CD14-positive monocyte (primary cell): ENCODE measurements around the gene USP25. TPM values are rescaled to one million over a fixed set of nuclear protein-coding genes. Genes with fewer than 3 reads are reported as not detected.

ENCODE experiments used
- DNase-seq, 3 donors: peaks; one replicate each; pipeline ENCODE4 v3.0.0-alpha.2; 2011 to 2022
- H2AFZ ChIP-seq: 2 replicates; pipeline ENCODE4 v1.6.0; 2012; ENCODE audit warnings: mild to moderate bottlenecking, low read depth, low read length, inconsistent platforms; ENCODE audit not compliant: insufficient read depth, poor library complexity, severe bottlenecking
- H3K27ac ChIP-seq, 2 donors: 1 replicate in 1 of 2; 2 replicates in 1 of 2; pipeline ENCODE4 v1.5.1; 2012 to 2013; ENCODE audit warnings: low read length in 2 of 2, control low read depth in 1 of 2, inconsistent platforms in 1 of 2, low read depth in 1 of 2, mild to moderate bottlenecking in 1 of 2
- H3K27me3 ChIP-seq, 2 donors: one replicate each; pipeline versions ENCODE4 v1.6.0 to v1.6.1; 2011 to 2013; ENCODE audit warnings: low read length in 2 of 2; ENCODE audit not compliant: control insufficient read depth in 2 of 2, insufficient read depth in 2 of 2
- H3K36me3 ChIP-seq, 2 donors: replicated peaks in 1 of 2; 1 replicate in 1 of 2; 2 replicates in 1 of 2; pipeline versions ENCODE4 v1.5.1 to v1.6.1; 2012 to 2013; ENCODE audit warnings: low read length in 2 of 2, control low read depth in 1 of 2, inconsistent platforms in 1 of 2, mild to moderate bottlenecking in 1 of 2; ENCODE audit not compliant: insufficient read depth in 2 of 2, control insufficient read depth in 1 of 2
- H3K4me1 ChIP-seq, 2 donors: 1 replicate in 1 of 2; 2 replicates in 1 of 2; pipeline versions ENCODE4 v1.5.1 to v1.6.1; 2012 to 2013; ENCODE audit warnings: low read length in 2 of 2, control low read depth in 1 of 2, inconsistent platforms in 1 of 2, mild to moderate bottlenecking in 1 of 2, moderate library complexity in 1 of 2; ENCODE audit not compliant: insufficient read depth in 2 of 2, control insufficient read depth in 1 of 2
- H3K4me2 ChIP-seq: replicated peaks from 2 replicates; pipeline ENCODE3; 2012; ENCODE audit warnings: low read length, moderate library complexity, mild to moderate bottlenecking; ENCODE audit not compliant: poor library complexity, severe bottlenecking; ENCODE audit errors: extremely low read depth
- H3K4me3 ChIP-seq, 3 experiments: fragments of 200-600 bp in 1 of 3; sonication (generic) in 1 of 3; replicated peaks in 1 of 3; 1 replicate in 2 of 3; 2 replicates in 1 of 3; pipeline ENCODE4 v1.5.1; 2011 to 2013; ENCODE audit warnings: low read length in 3 of 3, mild to moderate bottlenecking in 3 of 3, control low read depth in 2 of 3, low read depth in 2 of 3, inconsistent platforms in 1 of 3, moderate library complexity in 1 of 3
- H3K79me2 ChIP-seq: 2 replicates; pipeline ENCODE4 v1.6.0; 2012; ENCODE audit warnings: mild to moderate bottlenecking, control low read depth, inconsistent platforms, low read length, moderate library complexity; ENCODE audit not compliant: insufficient read depth
- H3K9ac ChIP-seq: 2 replicates; pipeline ENCODE4 v1.6.0; 2017; ENCODE audit warnings: low read length, mild to moderate bottlenecking; ENCODE audit not compliant: insufficient read depth, poor library complexity, severe bottlenecking
- H3K9me3 ChIP-seq, 2 donors: replicated peaks in 1 of 2; 1 replicate in 1 of 2; 2 replicates in 1 of 2; pipeline versions ENCODE4 v1.5.1 to v1.6.1; 2012 to 2013; ENCODE audit warnings: low read length in 2 of 2, control low read depth in 1 of 2; ENCODE audit not compliant: control insufficient read depth in 1 of 2, insufficient read depth in 1 of 2
- H4K20me1 ChIP-seq: 2 replicates; pipeline ENCODE4 v1.6.0; 2012; ENCODE audit warnings: mild to moderate bottlenecking, low read length, control low read depth, moderate library complexity; ENCODE audit not compliant: insufficient read depth
- H3K27ac Mint-ChIP-seq, 7 donors: one replicate each; pipeline ENCODE4 v1.8.0; 2020; ENCODE audit warnings: mild to moderate bottlenecking in 7 of 7, mixed read lengths in 7 of 7, moderate library complexity in 6 of 7, inconsistent platforms in 2 of 7
- H3K27me3 Mint-ChIP-seq, 3 donors: one replicate each; pipeline ENCODE4 v1.8.0; 2021 to 2022; ENCODE audit warnings: low read depth in 3 of 3, mild to moderate bottlenecking in 3 of 3, mixed read lengths in 3 of 3, moderate library complexity in 3 of 3, inconsistent platforms in 1 of 3
- H3K36me3 Mint-ChIP-seq, 2 donors: one replicate each; pipeline ENCODE4 v1.8.0; 2020; ENCODE audit warnings: mixed read lengths in 2 of 2, inconsistent platforms in 1 of 2, mild to moderate bottlenecking in 1 of 2
- H3K4me1 Mint-ChIP-seq: one replicate; pipeline ENCODE4 v1.8.0; 2020; ENCODE audit warnings: mild to moderate bottlenecking, mixed read lengths
- H3K4me3 Mint-ChIP-seq, 2 donors: one replicate each; pipeline ENCODE4 v1.8.0; 2020; ENCODE audit warnings: mild to moderate bottlenecking in 2 of 2, mixed read lengths in 2 of 2, moderate library complexity in 1 of 2
- H3K9me3 Mint-ChIP-seq, 7 donors: one replicate each; pipeline ENCODE4 v1.8.0; 2020 to 2022; ENCODE audit warnings: mixed read lengths in 7 of 7, mild to moderate bottlenecking in 6 of 7, moderate library complexity in 6 of 7, inconsistent platforms in 2 of 7
- WGBS: methylation state at CpG from one replicate; pipeline ENCODE4 v1.1.5; 2013; ENCODE audit warnings: missing lambda C conversion rate; ENCODE audit not compliant: insufficient coverage; 5-methylcytosine and 5-hydroxymethylcytosine counted together
- intact Hi-C, 2 donors: fragments of 100-400 bp; cut with micrococcal nuclease; formaldehyde crosslinking; loops; one replicate each; pipeline versions ENCODE4 v1.15.0 to v1.15.1; 2023
- polyA plus RNA-seq, 3 donors: library from polyadenylated mRNA; depleted of rRNA in 1 of 3; unstranded in 2 of 3; stranded (reverse) in 1 of 3; fragments of 300-500 nt in 2 of 3; fragments of >200 nt in 1 of 3; fragmentation: Illumina TruSeq in 2 of 3; gene quantifications; 1 replicate in 2 of 3; 2 replicates in 1 of 3; pipeline ENCODE4 v1.2.3, GENCODE V29; 2012 to 2021
- TF ChIP-seq, protein P1 (sequence below): fragments of 200-600 bp; IDR thresholded peaks from one replicate; pipeline ENCODE4 v1.8.0; 2022; ENCODE audit warnings: antibody characterized with exemption, mild to moderate bottlenecking

The USP25 gene
- polyA plus RNA-seq, 3 donors = 7.2 to 15.6 (median 9.6) TPM

DNA sequence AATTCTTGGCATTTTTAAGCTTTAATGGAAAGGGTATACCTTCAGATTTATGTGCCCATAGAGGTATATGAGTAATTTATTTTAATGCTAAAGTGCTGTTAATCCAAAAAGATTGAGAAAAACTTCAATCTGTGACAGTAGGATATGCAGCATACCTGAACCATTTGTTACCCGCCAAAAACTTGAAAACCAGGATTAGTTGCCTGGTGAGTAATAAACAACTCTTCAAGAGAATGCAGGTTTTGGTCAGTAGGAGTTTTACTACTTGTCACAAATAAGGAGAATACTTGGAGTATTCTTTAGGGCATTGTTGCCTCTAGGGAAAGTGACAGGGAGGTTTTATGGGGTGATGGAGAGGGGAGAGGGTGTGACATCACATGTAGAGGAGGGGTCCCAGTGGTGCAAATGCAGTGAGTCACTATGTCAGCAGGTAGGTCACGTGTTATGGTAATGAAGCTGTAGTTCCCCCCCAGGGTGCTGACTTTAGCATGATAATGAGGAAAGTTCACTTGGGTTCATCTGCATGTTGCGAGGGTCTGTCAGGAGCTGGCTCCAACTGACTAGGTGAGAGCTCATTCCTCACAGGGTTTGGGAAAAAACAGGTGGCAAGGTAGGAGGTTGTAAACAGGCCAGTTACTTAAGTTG lies 23.1 kb downstream of the USP25 start:
- Histone ChIP-seq H3K79me2 (peaks cover 100% of the 10 kb centered on the region), H3K4me3 (no peak overlapping the region), H3K27ac (peak overlapping the region in 1 of 2 donors; percentile 58), H3K9me3 (peaks cover 0 to 2% of the 10 kb centered on the region in 2 donors), H3K9ac (no peak overlapping the region), H3K36me3 (no peaks in the 10 kb centered on the region), H3K4me2 (no peak overlapping the region), H2AFZ (no peak overlapping the region), H3K27me3 (no peaks in the 10 kb centered on the region), H3K4me1 (peaks cover 23 to 37% of the 10 kb centered on the region in 2 donors), H4K20me1 (peaks cover 100% of the 10 kb centered on the region)
- TF ChIP-seq, protein P1, sequence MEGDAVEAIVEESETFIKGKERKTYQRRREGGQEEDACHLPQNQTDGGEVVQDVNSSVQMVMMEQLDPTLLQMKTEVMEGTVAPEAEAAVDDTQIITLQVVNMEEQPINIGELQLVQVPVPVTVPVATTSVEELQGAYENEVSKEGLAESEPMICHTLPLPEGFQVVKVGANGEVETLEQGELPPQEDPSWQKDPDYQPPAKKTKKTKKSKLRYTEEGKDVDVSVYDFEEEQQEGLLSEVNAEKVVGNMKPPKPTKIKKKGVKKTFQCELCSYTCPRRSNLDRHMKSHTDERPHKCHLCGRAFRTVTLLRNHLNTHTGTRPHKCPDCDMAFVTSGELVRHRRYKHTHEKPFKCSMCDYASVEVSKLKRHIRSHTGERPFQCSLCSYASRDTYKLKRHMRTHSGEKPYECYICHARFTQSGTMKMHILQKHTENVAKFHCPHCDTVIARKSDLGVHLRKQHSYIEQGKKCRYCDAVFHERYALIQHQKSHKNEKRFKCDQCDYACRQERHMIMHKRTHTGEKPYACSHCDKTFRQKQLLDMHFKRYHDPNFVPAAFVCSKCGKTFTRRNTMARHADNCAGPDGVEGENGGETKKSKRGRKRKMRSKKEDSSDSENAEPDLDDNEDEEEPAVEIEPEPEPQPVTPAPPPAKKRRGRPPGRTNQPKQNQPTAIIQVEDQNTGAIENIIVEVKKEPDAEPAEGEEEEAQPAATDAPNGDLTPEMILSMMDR = no peak
- Mint-ChIP-seq H3K36me3 (peaks cover 8 to 20% of the 10 kb centered on the region in 2 donors), H3K4me3 (no peak overlapping the region), H3K27ac (peak overlapping the region in 4 of 7 donors; percentile 1 to 78 (median 40)), H3K4me1 (peaks cover 58% of the 10 kb centered on the region), H3K27me3 (peaks cover 0 to 3% (median 0%) of the 10 kb centered on the region in 3 donors), H3K9me3 (peaks cover under 1 to 9% (median 4%) of the 10 kb centered on the region in 7 donors)
- DNase-seq = peak in 1 of 3 donors; percentile 33
- intact Hi-C loops = no loop called here
- 100% methylated on average over 2 of the region's 3 CpGs for WGBS

DNA sequence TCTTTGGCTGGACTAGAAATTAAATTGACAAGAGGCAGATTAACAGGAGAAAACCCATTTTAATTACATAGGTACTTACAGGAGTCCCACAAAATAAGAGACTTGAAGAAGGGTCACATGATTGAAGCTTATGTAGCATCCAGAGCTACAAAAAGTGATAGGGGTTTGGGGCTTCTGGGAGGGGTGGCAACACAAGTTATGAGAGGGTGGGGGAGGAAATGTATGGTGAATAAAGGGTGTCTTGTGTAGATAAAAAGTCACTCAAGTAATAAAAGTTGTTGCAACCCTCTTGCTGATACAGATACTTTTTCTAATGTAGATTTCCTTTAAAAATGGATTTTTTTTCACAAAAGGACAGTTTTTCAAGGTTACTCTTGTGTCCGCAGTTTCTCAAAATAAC lies 24.0 kb downstream of the USP25 start:
- H3K27ac ChIP-seq = peak overlapping the region in 1 of 2 donors; percentile 58
- WGBS = no CpG with 5 or more reads among the region's 1 CpG
- peaks cover 8 to 25% of the 10 kb centered on the region in 2 donors for H3K36me3 Mint-ChIP-seq
- no peak overlapping the region for H3K4me2 ChIP-seq
- H3K4me3 Mint-ChIP-seq = no peak overlapping the region
- no peak overlapping the region for H2AFZ ChIP-seq
- H3K4me3 ChIP-seq = no peak overlapping the region
- TF ChIP-seq, protein P1 = no peak
- peaks cover 20 to 28% of the 10 kb centered on the region in 2 donors for H3K4me1 ChIP-seq
- peaks cover 5 to 13% (median 12%) of the 10 kb centered on the region in 7 donors for H3K9me3 Mint-ChIP-seq
- H3K27me3 ChIP-seq = no peaks in the 10 kb centered on the region
- peaks cover 100% of the 10 kb centered on the region for H4K20me1 ChIP-seq
- H3K27ac Mint-ChIP-seq = peak overlapping the region in 4 of 7 donors; percentile 23 to 51 (median 36)
- peaks cover 0 to 3% (median 0%) of the 10 kb centered on the region in 3 donors for H3K27me3 Mint-ChIP-seq
- peaks cover 100% of the 10 kb centered on the region for H3K79me2 ChIP-seq
- H3K4me1 Mint-ChIP-seq = peaks cover 53% of the 10 kb centered on the region
- intact Hi-C loops = no loop called here
- peaks cover 0 to 5% of the 10 kb centered on the region in 2 donors for H3K9me3 ChIP-seq
- H3K9ac ChIP-seq = no peak overlapping the region
- H3K36me3 ChIP-seq = peaks cover 0 to 4% of the 10 kb centered on the region in 2 donors
- no peak for DNase-seq
